GM21717 (cell line): Measurements from ENCODE around the gene L1CAM.

Experiments
- ATAC-seq: cut with Tn5 transposase; IDR thresholded peaks from one replicate; pipeline ENCODE4 v1.9.1; 2021; ENCODE audit warnings: mild to moderate bottlenecking, moderate library complexity; ENCODE audit not compliant: unreplicated experiment

L1CAM gene

DNA sequence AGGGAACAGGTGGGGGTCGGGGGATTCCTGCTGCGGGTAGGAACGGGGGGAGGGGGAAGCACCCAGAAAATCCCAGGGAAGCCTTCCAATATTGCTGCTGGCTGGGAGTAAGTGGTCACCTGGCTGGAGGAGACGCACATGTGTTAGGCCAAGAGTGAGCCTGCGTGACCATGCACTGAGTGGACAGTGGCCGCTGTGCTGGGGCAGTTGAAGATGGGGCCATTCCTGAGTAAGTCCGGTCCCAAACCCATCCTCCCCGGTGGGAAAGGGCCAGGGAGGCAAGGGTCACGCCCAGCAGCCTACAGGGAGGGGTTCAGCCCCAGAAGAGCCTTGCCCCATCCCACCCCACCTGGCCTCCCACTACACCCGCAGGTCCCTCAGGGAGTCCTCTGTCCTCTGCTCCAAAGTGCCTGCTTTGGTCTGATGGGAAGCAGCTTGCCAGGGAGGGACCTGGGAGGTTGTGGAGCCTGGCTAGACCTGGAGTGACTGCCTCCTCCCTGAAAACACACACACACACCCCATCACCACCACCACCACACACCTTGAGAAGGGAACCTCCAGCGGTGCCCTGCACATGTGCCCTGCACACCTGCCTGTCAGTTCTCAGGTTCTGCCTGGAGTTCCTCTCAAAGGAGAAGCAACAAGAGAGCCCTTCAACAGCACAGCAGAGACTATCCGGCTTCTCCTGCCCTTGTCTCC lies 6.1 kb downstream of the L1CAM start:
- no peak for ATAC-seq

- ATAC-seq: no peak
Observed at GRCh38 chrX:153878969-153879653, 6.9 kb downstream of the L1CAM start.

DNA sequence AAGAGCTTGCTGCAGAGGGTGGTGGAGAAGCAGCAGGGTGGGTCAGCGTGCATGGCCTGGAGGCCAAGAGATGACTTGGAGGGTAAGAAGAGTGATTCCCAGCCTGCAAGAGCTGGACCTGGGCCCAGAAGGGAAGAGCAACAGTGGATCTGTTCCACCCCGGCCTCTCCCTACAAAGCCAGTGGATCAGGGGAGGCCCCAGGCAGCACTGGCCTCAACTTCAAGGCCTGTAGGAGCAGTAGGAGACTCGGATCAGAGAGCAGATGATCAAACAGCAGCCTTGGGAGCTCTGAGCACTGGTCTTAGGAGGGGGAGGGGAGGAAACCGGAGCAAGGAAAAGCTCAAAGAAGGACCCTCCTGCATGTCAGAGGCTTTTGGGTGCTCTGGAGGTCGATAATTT lies 7.6 kb downstream of the L1CAM start:
- ATAC-seq: no peak

- ATAC-seq: no peak
Observed at GRCh38 chrX:153877571-153878261, 8.3 kb downstream of the L1CAM start.

- no peak for ATAC-seq
Observed at GRCh38 chrX:153876112-153876491, 9.9 kb downstream of the L1CAM start.

GRCh38 chrX:153875391-153876111 lies 10.4 kb downstream of the L1CAM start:
- ATAC-seq: no peak

DNA sequence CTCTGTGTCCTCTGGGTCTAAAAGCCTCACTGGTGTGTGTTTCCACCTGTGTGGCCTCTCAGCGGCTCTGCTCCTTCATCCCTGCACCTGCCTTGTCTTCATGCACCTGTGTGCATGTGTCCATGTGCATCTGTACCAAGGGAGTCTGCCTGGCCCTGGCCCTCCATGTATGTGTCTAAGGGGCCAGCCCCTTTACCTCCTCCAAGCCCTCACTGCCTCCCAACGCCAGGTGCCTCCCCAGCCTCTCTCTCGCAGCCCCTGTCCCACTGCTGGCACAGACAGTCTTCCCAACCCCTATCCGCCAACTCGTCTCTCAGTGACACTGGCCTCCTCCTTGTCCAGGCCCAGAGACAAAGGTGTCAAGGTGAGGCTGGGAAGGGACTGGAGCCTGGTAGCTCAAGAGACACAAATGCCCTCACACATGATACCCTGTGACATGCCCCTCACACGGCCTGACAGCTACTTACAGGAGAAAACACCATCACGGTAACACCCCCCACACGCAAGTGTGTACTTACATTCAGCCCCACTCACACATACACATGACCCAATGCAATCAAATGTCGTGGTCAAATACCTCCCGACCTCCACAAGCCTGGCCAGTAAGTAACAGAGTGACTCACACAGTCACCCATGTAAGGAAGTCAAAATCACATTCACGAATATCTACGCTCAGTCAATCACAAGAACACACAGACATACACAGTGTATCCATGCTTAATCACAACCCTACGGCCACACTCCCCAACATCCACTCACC lies 11.4 kb downstream of the L1CAM start:
- no peak for ATAC-seq

DNA sequence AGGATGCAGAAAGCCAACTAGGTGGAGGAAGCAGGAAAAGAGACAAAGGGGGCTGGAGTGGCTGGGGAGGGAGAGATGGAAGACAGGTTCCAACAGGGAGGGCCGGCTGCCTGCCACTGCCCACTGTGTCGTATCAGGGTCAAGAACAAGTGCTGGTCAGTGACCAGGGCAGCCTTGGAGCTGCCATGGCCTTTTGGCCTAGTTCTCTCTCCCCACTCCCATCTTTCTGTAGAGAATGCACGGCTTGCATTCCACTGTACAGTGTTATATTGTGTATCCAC lies 11.9 kb downstream of the L1CAM start:
- ATAC-seq: no peak

GRCh38 chrX:153873282-153874084 lies 12.5 kb downstream of the L1CAM start:
- no peak for ATAC-seq

DNA sequence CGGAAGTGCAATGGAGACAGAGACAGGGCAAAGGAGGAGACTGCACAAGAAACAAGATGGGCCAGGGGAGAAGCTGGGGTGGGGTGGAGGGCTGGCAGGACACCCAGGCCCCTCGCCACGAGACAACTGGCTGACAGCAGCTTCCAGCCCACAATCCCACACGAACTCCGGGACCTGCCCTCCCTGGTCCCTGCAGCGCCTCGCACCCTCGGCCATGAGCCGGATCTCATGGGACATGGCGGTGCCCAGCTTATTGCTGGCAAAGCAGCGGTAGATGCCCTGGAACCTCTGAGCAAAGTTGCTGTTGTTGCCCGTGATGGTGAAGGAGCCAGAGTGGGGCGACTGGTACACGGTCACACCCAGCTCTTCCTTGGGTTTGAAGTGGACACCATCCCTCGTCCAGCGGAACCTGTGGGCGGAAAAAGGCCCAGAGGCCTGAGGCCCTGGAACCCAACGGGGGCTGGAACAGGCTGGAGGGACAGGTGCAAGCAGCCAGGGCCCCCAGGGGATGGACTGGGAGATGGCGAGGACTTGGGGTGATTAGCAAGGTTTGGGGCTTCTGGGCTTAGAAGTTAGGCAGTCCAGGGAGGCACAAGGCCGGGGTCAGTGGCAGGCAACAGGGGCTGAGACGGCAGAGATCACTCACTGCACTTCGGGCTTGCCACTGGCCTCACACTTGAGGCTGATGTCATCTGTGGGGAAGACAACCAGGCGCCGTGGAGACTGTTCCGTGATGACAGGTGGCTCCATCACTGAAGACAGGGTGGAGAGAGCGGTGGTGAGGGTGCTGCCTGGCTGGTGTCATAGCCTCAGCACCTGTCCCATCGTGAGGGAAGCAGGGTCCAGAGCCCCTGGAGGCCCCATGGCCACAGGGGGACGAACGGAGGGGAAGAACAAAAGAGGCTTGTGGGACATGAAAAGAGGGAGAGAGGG lies 13.8 kb downstream of the L1CAM start:
- no peak for ATAC-seq

DNA sequence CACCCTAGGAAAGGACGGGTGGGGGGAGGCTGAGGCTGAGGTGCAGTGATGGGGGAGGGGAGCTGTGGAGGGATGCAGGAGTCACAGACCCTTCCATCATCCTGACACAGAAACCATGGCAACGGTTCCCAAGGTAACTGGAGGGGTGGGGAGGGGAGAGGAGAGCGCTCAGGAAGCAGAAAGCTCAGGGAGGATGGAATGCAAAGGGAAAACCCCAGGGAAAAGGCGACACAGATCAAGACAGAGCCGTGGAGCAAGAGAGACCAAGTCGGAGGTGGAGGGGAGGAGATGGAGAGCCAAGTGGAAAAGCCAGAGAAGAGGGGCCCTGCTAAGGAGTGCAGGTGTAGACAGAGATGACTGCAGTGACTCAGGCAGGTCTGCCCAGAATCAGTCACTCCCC lies 14.5 kb downstream of the L1CAM start:
- no peak for ATAC-seq

DNA sequence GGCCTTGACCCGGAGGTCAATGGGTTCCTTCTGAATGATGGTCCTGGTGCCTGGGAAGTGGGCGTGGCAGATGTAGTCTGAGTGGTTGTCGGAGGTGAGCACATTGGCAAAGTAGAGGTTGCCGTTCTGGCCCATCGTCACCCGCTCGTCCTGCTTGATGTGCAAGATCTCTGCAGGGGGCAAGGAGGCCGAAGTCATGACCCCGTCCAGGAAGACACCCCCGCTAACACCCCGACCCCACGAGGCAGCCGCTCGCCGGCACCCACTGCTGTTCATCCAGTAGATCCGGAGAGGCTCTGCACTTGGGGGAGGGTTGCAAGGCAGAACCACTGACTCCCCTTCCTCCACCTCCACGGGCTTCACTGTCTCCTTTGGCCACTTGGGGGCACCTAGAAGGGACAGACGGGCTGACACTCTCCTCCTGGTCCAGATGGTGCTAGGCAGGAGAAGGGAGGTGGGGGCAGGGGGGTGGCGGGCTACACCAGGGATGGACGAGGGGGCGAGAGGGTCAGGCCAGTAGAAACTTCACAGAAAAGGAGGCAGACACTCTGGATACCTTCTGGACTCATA lies 15.1 kb downstream of the L1CAM start:
- ATAC-seq: no peak

GRCh38 chrX:153870288-153870690 lies 15.7 kb downstream of the L1CAM start:
- no peak for ATAC-seq

- no peak for ATAC-seq
Observed at GRCh38 chrX:153869473-153870287, 16.3 kb downstream of the L1CAM start.

DNA sequence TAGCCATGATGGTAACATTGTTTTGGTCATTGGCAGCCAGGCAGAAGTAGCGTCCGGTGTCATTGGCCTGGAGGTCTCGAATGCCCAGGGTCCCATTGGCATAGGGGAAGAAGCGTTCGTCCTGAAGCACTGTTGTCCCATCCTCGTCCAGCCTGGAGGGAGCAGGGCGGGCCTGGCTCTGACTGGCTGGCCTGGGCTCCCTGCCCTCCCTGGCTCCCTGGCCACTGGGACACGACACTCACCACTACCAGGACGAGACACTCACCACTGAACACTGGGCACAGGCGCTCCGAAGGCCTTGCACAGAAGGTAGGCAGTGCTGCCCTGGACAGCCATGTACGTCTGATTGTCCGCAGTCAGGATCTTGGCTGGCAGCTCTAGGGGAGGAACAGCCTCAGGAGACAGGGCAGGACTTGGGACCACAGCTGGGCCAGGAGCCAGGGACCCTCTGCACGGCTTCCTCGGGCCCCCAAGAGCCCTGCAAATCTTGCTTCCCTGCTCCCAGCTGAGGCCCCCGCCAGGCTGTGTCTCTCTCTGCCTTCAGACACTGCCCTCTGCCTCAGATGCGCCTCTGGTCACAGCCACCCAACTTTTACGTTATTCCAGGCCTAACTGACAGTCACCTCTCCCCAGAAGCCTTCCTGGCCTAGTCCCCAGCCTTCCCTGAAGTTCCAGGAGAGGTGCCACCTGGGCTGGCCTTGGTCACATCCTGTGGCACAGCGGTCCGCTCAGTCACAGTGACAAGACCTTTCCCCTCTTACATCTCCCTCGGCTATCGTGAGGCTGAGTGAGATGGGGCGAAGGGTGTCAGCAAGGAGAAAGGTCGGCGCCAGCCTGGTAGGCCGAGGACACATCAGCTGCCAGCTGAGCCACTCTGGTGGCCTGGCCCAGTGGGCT lies 17.1 kb downstream of the L1CAM start:
- no peak for ATAC-seq

- ATAC-seq: no peak
Observed at GRCh38 chrX:153867671-153868070, 18.3 kb downstream of the L1CAM start.

- ATAC-seq: no peak
Observed at GRCh38 chrX:153867139-153867538, 18.8 kb downstream of the L1CAM start.
